ENCODE data around the gene ARG1.

The ARG1 gene

GRCh38 chr6:131574686-131575085 is 1.7 kb downstream of the ARG1 start:
- no peak overlapping the region for H3K4me3 ChIP-seq (ENCODE audit: low read depth, low read length)
- no peak for DNase-seq
- H3K27me3 ChIP-seq (ENCODE audit: insufficient read depth, low read depth, severe bottlenecking), result no peaks in the 10 kb centered on the region
- H3K36me3 ChIP-seq, result no peaks in the 10 kb centered on the region
- no peaks in the 10 kb centered on the region for H3K9me3 ChIP-seq (ENCODE audit: severe bottlenecking)
- TF ChIP-seq CTCF (IDR thresholded peaks at IDR 0.05; ENCODE audit: low read depth, low read length), result no peak
- H3K27ac ChIP-seq, result no peak overlapping the region

GRCh38 chr6:131575834-131576478 is 2.9 kb downstream of the ARG1 start:
- no peaks in the 10 kb centered on the region for H3K27me3 ChIP-seq (ENCODE audit: insufficient read depth, low read depth, severe bottlenecking)
- no peak overlapping the region for H3K27ac ChIP-seq
- H3K36me3 ChIP-seq, result no peaks in the 10 kb centered on the region
- no peak for DNase-seq
- no peaks in the 10 kb centered on the region for H3K9me3 ChIP-seq (ENCODE audit: severe bottlenecking)
- no peak for TF ChIP-seq CTCF (IDR thresholded peaks at IDR 0.05; ENCODE audit: low read depth, low read length)
- H3K4me3 ChIP-seq (ENCODE audit: low read depth, low read length), result no peak overlapping the region

- Histone ChIP-seq H3K27me3 (ENCODE audit: insufficient read depth, low read depth, severe bottlenecking) (no peaks in the 10 kb centered on the region), H3K4me3 (ENCODE audit: low read depth, low read length) (no peak overlapping the region), H3K9me3 (ENCODE audit: severe bottlenecking) (no peaks in the 10 kb centered on the region), H3K36me3 (peaks cover 18% of the 10 kb centered on the region), H3K27ac (no peak overlapping the region)
- no peak for DNase-seq
- no peak for TF ChIP-seq CTCF (IDR thresholded peaks at IDR 0.05; ENCODE audit: low read depth, low read length)
Observed at GRCh38 chr6:131581523-131581922, 8.5 kb downstream of the ARG1 start.

- no peak overlapping the region for H3K27ac ChIP-seq
- peaks cover 58% of the 10 kb centered on the region for H3K36me3 ChIP-seq
- DNase-seq, result no peak
- no peaks in the 10 kb centered on the region for H3K9me3 ChIP-seq (ENCODE audit: severe bottlenecking)
- H3K27me3 ChIP-seq (ENCODE audit: insufficient read depth, low read depth, severe bottlenecking), result no peaks in the 10 kb centered on the region
- H3K4me3 ChIP-seq (ENCODE audit: low read depth, low read length), result no peak overlapping the region
- TF ChIP-seq CTCF (IDR thresholded peaks at IDR 0.05; ENCODE audit: low read depth, low read length), result no peak
Observed at GRCh38 chr6:131586543-131586942, 13.5 kb downstream of the ARG1 start.

- peaks cover 62% of the 10 kb centered on the region for H3K36me3 ChIP-seq
- no peak for DNase-seq
Observed at GRCh38 chr6:131587909-131588308, 14.9 kb downstream of the ARG1 start.

More at GRCh38 chr6:131587909-131588308, 14.9 kb downstream of the ARG1 start:
- no peak for TF ChIP-seq CTCF (IDR thresholded peaks at IDR 0.05; ENCODE audit: low read depth, low read length)
- H3K27ac ChIP-seq, result no peak overlapping the region
- H3K9me3 ChIP-seq (ENCODE audit: severe bottlenecking), result no peaks in the 10 kb centered on the region
- no peak overlapping the region for H3K4me3 ChIP-seq (ENCODE audit: low read depth, low read length)
- no peaks in the 10 kb centered on the region for H3K27me3 ChIP-seq (ENCODE audit: insufficient read depth, low read depth, severe bottlenecking)

All from WERI-Rb-1 (cell line).